ENCODE results near the gene ZNF746.
"Not testable (repeated sequence)": the region's sequence is repeated elsewhere in the genome, so short reads cannot be mapped to it uniquely, and the experiment has no call there.

The ZNF746 gene

DNA sequence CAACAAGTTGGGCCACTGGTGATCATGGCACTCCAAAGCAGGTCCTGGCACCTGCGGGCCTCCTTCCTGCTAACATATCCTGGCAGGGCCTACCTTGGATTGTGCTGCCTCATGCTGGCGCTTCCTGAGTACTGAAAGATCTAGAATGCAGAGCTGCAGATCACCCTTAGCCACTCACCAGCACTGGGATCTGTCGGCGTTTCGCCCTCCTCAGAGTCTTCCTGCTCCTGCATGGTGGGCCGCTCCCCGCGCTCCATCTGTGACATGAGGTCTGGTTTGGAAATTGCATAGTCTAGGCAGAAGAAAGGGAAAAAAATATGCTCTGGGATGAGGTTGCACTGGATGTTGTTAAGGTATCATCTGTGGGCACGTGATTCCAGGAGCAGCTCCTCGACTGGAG, 46.8 kb downstream of the ZNF746 start:
- H3K79me2 ChIP-seq (ENCODE audit: low read length), result no peaks in the 10 kb centered on the region
- TF ChIP-seq EZH2phosphoT487 (IDR thresholded peaks at IDR 0.05; ENCODE audit: low read length) (no peak), EZH2 (optimal IDR thresholded peaks at IDR 0.05; ENCODE audit: low read depth, low read length) (no peak)
- TF ChIP-seq, protein P1, sequence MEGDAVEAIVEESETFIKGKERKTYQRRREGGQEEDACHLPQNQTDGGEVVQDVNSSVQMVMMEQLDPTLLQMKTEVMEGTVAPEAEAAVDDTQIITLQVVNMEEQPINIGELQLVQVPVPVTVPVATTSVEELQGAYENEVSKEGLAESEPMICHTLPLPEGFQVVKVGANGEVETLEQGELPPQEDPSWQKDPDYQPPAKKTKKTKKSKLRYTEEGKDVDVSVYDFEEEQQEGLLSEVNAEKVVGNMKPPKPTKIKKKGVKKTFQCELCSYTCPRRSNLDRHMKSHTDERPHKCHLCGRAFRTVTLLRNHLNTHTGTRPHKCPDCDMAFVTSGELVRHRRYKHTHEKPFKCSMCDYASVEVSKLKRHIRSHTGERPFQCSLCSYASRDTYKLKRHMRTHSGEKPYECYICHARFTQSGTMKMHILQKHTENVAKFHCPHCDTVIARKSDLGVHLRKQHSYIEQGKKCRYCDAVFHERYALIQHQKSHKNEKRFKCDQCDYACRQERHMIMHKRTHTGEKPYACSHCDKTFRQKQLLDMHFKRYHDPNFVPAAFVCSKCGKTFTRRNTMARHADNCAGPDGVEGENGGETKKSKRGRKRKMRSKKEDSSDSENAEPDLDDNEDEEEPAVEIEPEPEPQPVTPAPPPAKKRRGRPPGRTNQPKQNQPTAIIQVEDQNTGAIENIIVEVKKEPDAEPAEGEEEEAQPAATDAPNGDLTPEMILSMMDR (IDR thresholded peaks at IDR 0.05; ENCODE audit: low read length), result no peak
- DNase-seq, result no peak
- no peak overlapping the region for H2AFZ ChIP-seq (ENCODE audit: low read length)
- H3K4me2 ChIP-seq (ENCODE audit: low read depth, low read length), result no peak overlapping the region
- no peaks in the 10 kb centered on the region for H3K9me3 ChIP-seq (replicated peaks; ENCODE audit: insufficient read depth, low read length)
- H3K4me3 ChIP-seq (ENCODE audit: low read length), result no peak overlapping the region
- H3K9me2 ChIP-seq (replicated peaks; ENCODE audit: insufficient read depth, low read length), result no peaks in the 10 kb centered on the region
- H3K27ac ChIP-seq (ENCODE audit: low read length), result no peak overlapping the region
- H4K20me1 ChIP-seq (ENCODE audit: insufficient read depth, low read length), result no peaks in the 10 kb centered on the region
- no peak overlapping the region for H3K9ac ChIP-seq (ENCODE audit: low read length)
- H3K36me3 ChIP-seq (replicated peaks; ENCODE audit: insufficient read depth, low read length), result peaks cover 16% of the 10 kb centered on the region; the same call in 1 of the 2 replicates
- no peaks in the 10 kb centered on the region for H3K27me3 ChIP-seq (replicated peaks; ENCODE audit: insufficient read depth, low read length)
- no peaks in the 10 kb centered on the region for H3F3A ChIP-seq (ENCODE audit: insufficient read depth, low read length)
- no peaks in the 10 kb centered on the region for H3K4me1 ChIP-seq (ENCODE audit: low read length)

DNA sequence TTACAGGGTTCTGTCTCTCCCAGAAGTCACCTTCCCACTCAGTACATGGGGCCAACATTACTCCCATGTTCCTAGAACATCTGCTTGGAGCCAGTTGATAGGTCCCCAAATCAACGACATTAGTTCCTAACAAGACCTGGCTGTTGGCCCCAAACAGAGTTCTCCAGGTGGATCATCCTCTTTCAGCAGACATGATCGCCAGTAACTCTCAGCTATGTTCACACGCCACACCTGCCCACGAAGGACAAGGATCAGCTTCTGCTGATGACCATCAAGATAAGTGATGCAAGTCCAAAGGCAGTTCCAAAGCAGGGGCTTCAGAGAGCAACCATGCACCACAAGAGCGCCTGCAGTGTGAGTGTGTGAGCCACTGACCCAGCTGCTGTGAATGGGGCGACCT, 47.7 kb downstream of the ZNF746 start:
- TF ChIP-seq, protein P1 (IDR thresholded peaks at IDR 0.05; ENCODE audit: low read length), result no peak
- TF ChIP-seq EZH2 (optimal IDR thresholded peaks at IDR 0.05; ENCODE audit: low read depth, low read length), result no peak
- no peak for TF ChIP-seq EZH2phosphoT487 (IDR thresholded peaks at IDR 0.05; ENCODE audit: low read length)
- no peaks in the 10 kb centered on the region for H3K27me3 ChIP-seq (replicated peaks; ENCODE audit: insufficient read depth, low read length)
- no peaks in the 10 kb centered on the region for H3K9me3 ChIP-seq (replicated peaks; ENCODE audit: insufficient read depth, low read length)
- no peaks in the 10 kb centered on the region for H4K20me1 ChIP-seq (ENCODE audit: insufficient read depth, low read length)
- H3K36me3 ChIP-seq (replicated peaks; ENCODE audit: insufficient read depth, low read length), result peaks cover 16% of the 10 kb centered on the region; the same call in 1 of the 2 replicates
- no peaks in the 10 kb centered on the region for H3F3A ChIP-seq (ENCODE audit: insufficient read depth, low read length)
- no peak overlapping the region for H3K27ac ChIP-seq (ENCODE audit: low read length)
- H2AFZ ChIP-seq (ENCODE audit: low read length), result no peak overlapping the region
- no peak overlapping the region for H3K4me3 ChIP-seq (ENCODE audit: low read length)
- no peak for DNase-seq
- H3K9ac ChIP-seq (ENCODE audit: low read length), result no peak overlapping the region
- H3K4me2 ChIP-seq (ENCODE audit: low read depth, low read length), result no peak overlapping the region
- H3K79me2 ChIP-seq (ENCODE audit: low read length), result no peaks in the 10 kb centered on the region
- H3K9me2 ChIP-seq (replicated peaks; ENCODE audit: insufficient read depth, low read length), result no peaks in the 10 kb centered on the region
- H3K4me1 ChIP-seq (ENCODE audit: low read length), result no peaks in the 10 kb centered on the region

DNA sequence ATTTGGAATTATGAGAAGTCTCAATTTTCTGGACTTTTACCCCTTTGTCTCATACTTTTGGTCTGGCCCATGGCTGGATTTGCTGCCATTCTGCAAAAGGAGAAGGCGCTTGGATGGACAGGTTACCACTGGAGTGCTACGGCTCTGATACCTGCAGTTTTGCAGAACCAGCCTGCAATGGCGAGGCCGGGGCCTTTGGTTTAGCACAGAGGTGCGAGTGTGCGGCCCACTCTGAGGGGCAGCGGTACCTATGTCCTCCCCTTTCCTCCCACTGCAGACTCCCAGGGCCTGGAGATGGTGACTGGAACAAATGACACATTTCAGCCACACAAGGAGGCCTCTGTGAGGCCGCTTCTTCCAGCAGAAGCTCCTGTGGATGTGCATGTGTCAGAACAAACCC, 48.6 kb downstream of the ZNF746 start:
- H3F3A ChIP-seq (ENCODE audit: insufficient read depth, low read length), result no peaks in the 10 kb centered on the region
- peaks cover 16% of the 10 kb centered on the region; the same call in 1 of the 2 replicates for H3K36me3 ChIP-seq (replicated peaks; ENCODE audit: insufficient read depth, low read length)
- H3K4me2 ChIP-seq (ENCODE audit: low read depth, low read length), result no peak overlapping the region
- H3K27ac ChIP-seq (ENCODE audit: low read length), result no peak overlapping the region
- H3K9me2 ChIP-seq (replicated peaks; ENCODE audit: insufficient read depth, low read length), result no peaks in the 10 kb centered on the region
- DNase-seq, result no peak
- no peak for TF ChIP-seq EZH2 (optimal IDR thresholded peaks at IDR 0.05; ENCODE audit: low read depth, low read length)
- TF ChIP-seq, protein P1 (IDR thresholded peaks at IDR 0.05; ENCODE audit: low read length), result no peak
- TF ChIP-seq EZH2phosphoT487 (IDR thresholded peaks at IDR 0.05; ENCODE audit: low read length), result no peak
- no peak overlapping the region for H3K9ac ChIP-seq (ENCODE audit: low read length)
- no peaks in the 10 kb centered on the region for H3K27me3 ChIP-seq (replicated peaks; ENCODE audit: insufficient read depth, low read length)
- H4K20me1 ChIP-seq (ENCODE audit: insufficient read depth, low read length), result no peaks in the 10 kb centered on the region
- H3K79me2 ChIP-seq (ENCODE audit: low read length), result no peaks in the 10 kb centered on the region
- no peak overlapping the region for H3K4me3 ChIP-seq (ENCODE audit: low read length)
- H2AFZ ChIP-seq (ENCODE audit: low read length), result no peak overlapping the region
- no peaks in the 10 kb centered on the region for H3K9me3 ChIP-seq (replicated peaks; ENCODE audit: insufficient read depth, low read length)
- H3K4me1 ChIP-seq (ENCODE audit: low read length), result no peaks in the 10 kb centered on the region

DNA sequence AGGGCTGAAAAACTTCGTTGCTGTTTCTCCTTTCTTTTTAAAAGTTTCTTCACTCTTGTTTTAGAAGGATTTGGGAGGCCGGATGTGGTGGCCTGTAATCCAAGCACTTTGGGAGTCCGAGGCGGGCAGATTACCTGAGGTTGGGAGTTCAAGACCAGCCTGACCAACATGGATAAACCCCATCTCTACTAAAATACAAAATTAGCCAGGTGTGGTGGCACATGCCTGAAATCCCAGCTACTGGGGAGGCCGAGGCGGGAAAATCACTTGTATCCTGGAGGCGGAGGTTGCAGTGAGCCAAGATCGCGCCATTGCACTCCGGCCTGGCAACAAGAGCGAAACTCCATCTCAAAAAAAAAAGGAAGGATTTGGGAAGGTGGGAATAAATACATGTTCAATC, 51.6 kb downstream of the ZNF746 start:
- not testable (repeated sequence) for H3K27me3 ChIP-seq (replicated peaks; ENCODE audit: insufficient read depth, low read length); H3K9ac ChIP-seq (ENCODE audit: low read length); H4K20me1 ChIP-seq (ENCODE audit: insufficient read depth, low read length); DNase-seq; H2AFZ ChIP-seq (ENCODE audit: low read length); H3K79me2 ChIP-seq (ENCODE audit: low read length); H3K4me1 ChIP-seq (ENCODE audit: low read length); H3K9me2 ChIP-seq (replicated peaks; ENCODE audit: insufficient read depth, low read length); H3F3A ChIP-seq (ENCODE audit: insufficient read depth, low read length); H3K27ac ChIP-seq (ENCODE audit: low read length); H3K4me3 ChIP-seq (ENCODE audit: low read length); H3K9me3 ChIP-seq (replicated peaks; ENCODE audit: insufficient read depth, low read length); H3K4me2 ChIP-seq (ENCODE audit: low read depth, low read length)
- peaks cover 11% of the 10 kb centered on the region; the same call in 1 of the 2 replicates for H3K36me3 ChIP-seq (replicated peaks; ENCODE audit: insufficient read depth, low read length)
